RPMI8226 (cell line): Measurements from ENCODE around the gene CIC.
A peak's percentile ranks its signal among the peaks of the same experiment; 100 is the strongest.

Experiments
- DNase-seq: peaks from one replicate; pipeline ENCODE4 v3.0.0-alpha.2; 2015

Gene CIC

GRCh38 chr19:42268704-42269477 is at the start of gene CIC:
Gene CIC (plus strand): TSS chr19:42269252. CDS start chr19:42271784, 2,532 bp downstream.
- DNase-seq, result peak; percentile 98

- peak; percentile 96 for DNase-seq
Observed at GRCh38 chr19:42219812-42220750, 49.0 kb upstream of the CIC start, which contains the start of gene ZNF526. Gene ZNF526 (plus strand): TSS chr19:42220312. CDS start chr19:42224404, 4,092 bp downstream.

GRCh38 chr19:42220751-42221097 is 48.3 kb upstream of the CIC start:
- no peak for DNase-seq

GRCh38 chr19:42224940-42225717 is 43.9 kb upstream of the CIC start:
- no peak for DNase-seq

- no peak for DNase-seq
Observed at GRCh38 chr19:42225718-42226292, 43.2 kb upstream of the CIC start.

GRCh38 chr19:42226886-42227285 is 42.2 kb upstream of the CIC start:
- no peak for DNase-seq

- DNase-seq, result no peak
Observed at GRCh38 chr19:42228641-42229040, 40.4 kb upstream of the CIC start.

- DNase-seq, result no peak
Observed at GRCh38 chr19:42229301-42229854, 39.7 kb upstream of the CIC start.

GRCh38 chr19:42229855-42230351 is 39.1 kb upstream of the CIC start:
- no peak for DNase-seq

- DNase-seq, result no peak
Observed at GRCh38 chr19:42230571-42230970, 38.5 kb upstream of the CIC start.

GRCh38 chr19:42232435-42232834 is 36.6 kb upstream of the CIC start:
- no peak for DNase-seq

- no peak for DNase-seq
Observed at GRCh38 chr19:42233106-42233505, 35.9 kb upstream of the CIC start.

GRCh38 chr19:42233678-42234292 is 35.3 kb upstream of the CIC start:
- no peak for DNase-seq

- no peak for DNase-seq
Observed at GRCh38 chr19:42234364-42234763, 34.7 kb upstream of the CIC start.

- DNase-seq, result no peak
Observed at GRCh38 chr19:42235181-42235580, 33.9 kb upstream of the CIC start.

GRCh38 chr19:42239544-42240220 is 29.4 kb upstream of the CIC start:
- no peak for DNase-seq

- no peak for DNase-seq
Observed at GRCh38 chr19:42241279-42241678, 27.8 kb upstream of the CIC start.

GRCh38 chr19:42242069-42242511 is 27.0 kb upstream of the CIC start:
- no peak for DNase-seq

GRCh38 chr19:42242512-42243409 is 26.3 kb upstream of the CIC start, which contains the start of gene GSK3A:
Gene GSK3A (minus strand): TSS chr19:42242602. CDS start chr19:42242465, 137 bp downstream.
- DNase-seq, result peak; percentile 95
